Ovary (tissue), 3 donors: ENCODE measurements around the gene GPER1.

Source experiments
- CTCF ChIP-seq, 3 donors: fragments of 450-650 bp in 2 of 3; fragments of 200-600 bp in 1 of 3; IDR thresholded peaks; one replicate each; pipeline versions ENCODE4 v1.5.1 to v1.8.0; 2016 to 2022; ENCODE audit warnings: antibody characterized with exemption in 3 of 3, mild to moderate bottlenecking in 1 of 3
- EP300 ChIP-seq: sonication (generic); formaldehyde crosslinking; IDR thresholded peaks from one replicate; pipeline ENCODE4 v1.6.1; 2017; ENCODE audit warnings: antibody characterized with exemption
- POLR2A ChIP-seq: fragments of 450-650 bp; IDR thresholded peaks from one replicate; pipeline ENCODE4 v1.6.1; 2017; ENCODE audit warnings: antibody characterized with exemption, mild to moderate bottlenecking, moderate library complexity
- donor health status: DM: no; HTN: no; CAD: no.

GRCh38 chr7:1096156-1097119, 8.5 kb downstream of the GPER1 start:
- TF ChIP-seq POLR2A: no peak
- TF ChIP-seq CTCF (IDR thresholded peaks at IDR 0.05): no peak
- no peak for TF ChIP-seq EP300
